Stimulated activated CD8-positive, alpha-beta memory T cell treated with anti-CD3 and anti-CD28 coated beads, Interleukin-2, amount 100 ng/mL, for 48 hours (primary cell): ENCODE data around the gene CNNM2.
"Not testable (repeated sequence)": the region's sequence is repeated elsewhere in the genome, so short reads cannot be mapped to it uniquely, and the experiment has no call there.

Experiments
- DNase-seq, 2 donors: peaks; one replicate each; pipeline ENCODE4 v3.0.0-alpha.2; 2020; ENCODE audit warnings: low read depth in 2 of 2

The CNNM2 gene

GRCh38 chr10:103106539-103106938 lies 188.4 kb downstream of the CNNM2 start:
- no peak for DNase-seq

- no peak for DNase-seq
These were observed 191.7 kb downstream of the CNNM2 start for GRCh38 chr10:103109821-103110220.

DNA sequence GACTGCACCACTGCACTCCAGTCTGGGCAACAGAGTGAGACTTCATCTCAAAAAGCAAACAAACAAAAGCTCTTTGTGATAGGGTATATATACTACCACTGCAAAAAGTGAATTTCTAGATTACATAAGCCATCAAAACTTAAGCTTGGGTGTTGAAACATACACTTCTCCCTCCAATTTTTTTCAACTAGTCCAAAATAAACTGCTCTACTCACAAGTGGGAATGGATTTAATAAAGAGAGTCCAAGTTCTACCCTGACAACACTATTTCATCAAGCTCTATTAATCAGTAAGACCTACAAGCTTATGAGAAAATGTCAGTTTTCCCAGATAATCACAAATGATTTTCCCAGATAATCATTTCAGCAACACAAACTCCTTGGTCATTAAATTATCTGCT lies 192.3 kb downstream of the CNNM2 start:
- no peak for DNase-seq

GRCh38 chr10:103111031-103111917 lies 193.2 kb downstream of the CNNM2 start:
- no peak for DNase-seq

- no peak for DNase-seq
These were observed 194.1 kb downstream of the CNNM2 start for GRCh38 chr10:103111918-103112877.

GRCh38 chr10:103114876-103115275 lies 196.8 kb downstream of the CNNM2 start:
- DNase-seq: no peak

- no peak for DNase-seq
These were observed 199.2 kb downstream of the CNNM2 start for GRCh38 chr10:103117247-103117646.

- no peak for DNase-seq
These were observed 202.5 kb downstream of the CNNM2 start for GRCh38 chr10:103120546-103120945.

DNA sequence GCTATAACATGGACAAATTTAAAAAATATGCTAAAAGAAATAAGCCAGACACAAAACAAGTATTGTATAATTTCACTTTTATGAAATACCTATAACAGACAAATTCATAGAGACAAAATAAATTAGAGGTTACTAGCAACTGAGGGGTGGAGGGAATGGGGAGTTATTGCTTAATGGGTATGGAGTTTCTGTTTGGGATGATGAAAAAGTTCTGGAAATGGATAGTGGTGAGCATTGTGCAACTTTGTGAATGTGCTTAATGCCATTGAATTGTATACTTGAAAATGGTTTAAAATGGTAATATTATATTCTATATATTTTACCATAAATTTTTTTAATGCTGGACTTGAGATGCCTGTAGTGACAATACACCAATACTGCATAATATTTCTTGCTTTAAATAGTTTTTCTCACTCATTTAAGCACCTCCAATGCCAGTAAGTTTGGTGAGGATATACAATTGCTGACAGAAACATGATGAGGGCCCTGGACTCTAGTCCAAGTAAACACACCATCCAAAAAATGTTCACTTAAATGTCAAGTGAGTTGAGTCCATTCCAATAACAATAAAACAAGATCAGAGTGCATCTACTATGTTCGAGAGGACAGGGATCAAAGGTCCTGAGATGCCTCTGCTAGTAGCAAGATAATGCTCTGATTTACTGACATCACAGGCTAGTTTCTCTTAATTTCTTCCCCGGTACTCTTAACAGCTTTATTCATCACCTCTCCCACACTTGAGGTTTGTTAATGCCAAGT lies 203.1 kb downstream of the CNNM2 start:
- DNase-seq: no peak

DNA sequence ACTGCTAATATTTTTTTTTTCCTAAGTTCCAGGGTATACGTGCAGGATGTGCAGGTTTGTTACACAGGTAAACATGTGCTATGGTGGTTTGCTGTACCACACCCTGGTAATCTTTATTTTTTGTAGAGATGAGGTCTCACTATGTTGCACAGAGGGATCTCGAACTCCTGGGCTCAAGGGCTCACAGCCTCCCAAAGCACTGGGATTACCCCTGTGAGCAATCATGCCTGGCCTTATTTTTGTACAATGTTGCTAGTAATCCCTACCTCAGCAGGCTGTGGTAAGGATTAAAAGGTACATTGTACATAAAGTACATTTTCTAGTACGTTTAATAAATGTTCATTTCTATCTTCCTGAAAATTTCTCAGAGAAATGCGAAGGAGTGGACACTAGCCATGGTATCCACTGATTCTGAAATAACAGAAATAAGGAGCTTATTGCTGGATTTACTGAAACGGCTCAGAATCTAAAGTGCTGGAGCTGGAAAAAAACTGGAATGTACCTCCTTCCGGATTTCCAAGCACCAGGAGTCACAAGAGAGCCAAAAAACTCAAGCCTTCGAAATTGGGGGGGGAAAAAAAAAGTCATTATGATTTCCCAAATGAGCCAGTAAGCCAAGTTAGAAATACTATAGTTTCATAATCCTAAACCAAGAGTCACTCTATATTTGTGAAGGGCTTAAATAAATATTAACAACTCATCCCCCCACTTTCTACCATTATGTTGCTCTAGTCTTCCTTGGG lies 205.4 kb downstream of the CNNM2 start:
- DNase-seq: no peak

GRCh38 chr10:103124420-103125096 lies 206.5 kb downstream of the CNNM2 start:
- peak in 1 of 2 donors; percentile 3 for DNase-seq

GRCh38 chr10:103125323-103126267 lies 207.5 kb downstream of the CNNM2 start:
- no peak for DNase-seq

DNA sequence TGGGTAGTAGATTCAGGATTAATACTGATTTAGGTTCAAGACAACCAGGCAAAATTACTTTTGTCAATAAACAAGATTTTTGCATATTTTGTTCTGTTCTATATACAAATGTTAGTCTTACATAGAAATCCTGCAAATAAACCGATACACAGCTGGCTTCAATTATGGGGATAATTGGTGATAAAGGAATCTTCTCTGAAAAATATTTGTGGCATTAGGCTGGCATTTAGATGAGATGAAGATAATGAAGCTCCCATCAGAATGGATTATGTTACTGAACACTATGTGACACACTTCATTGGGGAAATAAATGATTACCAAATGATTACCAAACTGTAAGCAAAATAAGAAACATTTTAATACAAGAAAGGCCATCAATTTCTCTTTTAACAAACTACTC lies 209.1 kb downstream of the CNNM2 start:
- no peak for DNase-seq

GRCh38 chr10:103130180-103130579 lies 212.1 kb downstream of the CNNM2 start:
- not testable (repeated sequence) for DNase-seq

- DNase-seq: no peak
These were observed 212.8 kb downstream of the CNNM2 start for GRCh38 chr10:103130910-103131309.

- DNase-seq: not testable (repeated sequence)
These were observed 217.1 kb downstream of the CNNM2 start for GRCh38 chr10:103135168-103135567.

GRCh38 chr10:103139803-103140202 lies 221.7 kb downstream of the CNNM2 start:
- DNase-seq: no peak
